Stimulated activated CD8-positive, alpha-beta memory T cell treated with anti-CD3 and anti-CD28 coated beads, Interleukin-4, amount 100 ng/mL, for 48 hours (primary cell): ENCODE results near the gene HTR3D.
"Not testable (repeated sequence)": the region's sequence is repeated elsewhere in the genome, so short reads cannot be mapped to it uniquely, and the experiment has no call there.

Experiments
- DNase-seq: peaks from one replicate; pipeline ENCODE4 v3.0.0-alpha.2; 2020

The HTR3D gene

GRCh38 chr3:184031187-184031792, at the start of gene HTR3D:
Gene HTR3D, plus strand, starts transcription at chr3:184031742. Its CDS starts 0 bp downstream, at chr3:184031742.
- no peak for DNase-seq

- no peak for DNase-seq
Measured at GRCh38 chr3:183981990-183982644, 49.4 kb upstream of the HTR3D start.

GRCh38 chr3:183984127-183984740, 47.3 kb upstream of the HTR3D start:
- no peak for DNase-seq

- DNase-seq = no peak
Measured at GRCh38 chr3:183984749-183985729, 46.5 kb upstream of the HTR3D start.

GRCh38 chr3:183987000-183987600, 44.4 kb upstream of the HTR3D start:
- DNase-seq = no peak

- DNase-seq = no peak
Measured at GRCh38 chr3:183988216-183988790, 43.2 kb upstream of the HTR3D start.

GRCh38 chr3:183991403-183991802, 40.1 kb upstream of the HTR3D start:
- no peak for DNase-seq

GRCh38 chr3:184001761-184002160, 29.8 kb upstream of the HTR3D start:
- no peak for DNase-seq

- no peak for DNase-seq
Measured at GRCh38 chr3:184002469-184002868, 29.1 kb upstream of the HTR3D start.

GRCh38 chr3:184003187-184003967, 28.2 kb upstream of the HTR3D start:
- DNase-seq = no peak

GRCh38 chr3:184004476-184004875, 27.1 kb upstream of the HTR3D start:
- no peak for DNase-seq

GRCh38 chr3:184005941-184006507, 25.5 kb upstream of the HTR3D start:
- DNase-seq = no peak

- not testable (repeated sequence) for DNase-seq
Measured at GRCh38 chr3:184007143-184007813, 24.3 kb upstream of the HTR3D start.

- no peak for DNase-seq
Measured at GRCh38 chr3:184008161-184008560, 23.4 kb upstream of the HTR3D start.

GRCh38 chr3:184011230-184011876, 20.2 kb upstream of the HTR3D start:
- no peak for DNase-seq

- DNase-seq = no peak
Measured at GRCh38 chr3:184011937-184012889, 19.3 kb upstream of the HTR3D start.

GRCh38 chr3:184015381-184016019, 16.0 kb upstream of the HTR3D start:
- no peak for DNase-seq

- no peak for DNase-seq
Measured at GRCh38 chr3:184016169-184016570, 15.4 kb upstream of the HTR3D start.
